ENCODE data around the gene PPM1A. TPM values are rescaled to one million over a fixed set of nuclear protein-coding genes. Genes with fewer than 3 reads are reported as not detected.

The PPM1A gene
- total and polyA plus RNA-seq, 2 of the 13 experiments (the other 11 are each of a cell fraction or from before 2014, with no cell fraction given): 23.3 to 29.8 TPM

GRCh38 chr14:60214003-60214402 is 35.0 kb upstream of the PPM1A start:
- Histone ChIP-seq H2AFZ (ENCODE audit: low read length) (no peak overlapping the region), H3K27ac (ENCODE audit: extremely low read length, insufficient read depth, low read length) (no peak overlapping the region), H3K9me3 (ENCODE audit: low read length) (no peaks in the 10 kb centered on the region), H3K4me1 (ENCODE audit: insufficient read depth, low read length) (no peaks in the 10 kb centered on the region), H3K36me3 (replicated peaks in 1 of 2; ENCODE audit: control insufficient read depth in 1 of 2, insufficient read depth in 2 of 2, low read length in 2 of 2) (no peaks in the 10 kb centered on the region), H3K79me2 (ENCODE audit: insufficient read depth, low read length) (no peaks in the 10 kb centered on the region), H4K20me1 (ENCODE audit: insufficient read depth, low read length) (no peaks in the 10 kb centered on the region), H3K9ac (ENCODE audit: insufficient read depth, low read depth, low read length) (no peak overlapping the region), H3K4me2 (ENCODE audit: low read depth, low read length) (no peak overlapping the region), H3K27me3 (ENCODE audit: control insufficient read depth in 1 of 2, insufficient read depth in 2 of 2, low read length in 2 of 2) (no peaks in the 10 kb centered on the region; a peak in 2 of 5 replicates), H3K4me3 (replicated peaks in 1 of 3; ENCODE audit: insufficient read depth in 1 of 3, low read depth in 2 of 3, low read length in 3 of 3) (no peak overlapping the region)
- DNase-seq (ENCODE audit: low spot score) (no peak), FAIRE-seq (no peak), ATAC-seq (no peak)
- CTCF ChIA-PET (ENCODE audit: low intra/inter-chr PET ratio, low total read pairs): no interaction called here
- POLR2A ChIA-PET: no interaction called here
- in situ Hi-C loops (cut with HindIII; ENCODE audit: extremely low pct_ligation_motif_present, low pct_unique_long_range_greater_than_20kb) (no loop called here), intact Hi-C loops (cut with micrococcal nuclease; ENCODE audit: unreplicated experiment) (no loop called here)
- 18% methylated on average over 3 of the region's 3 CpGs for WGBS (ENCODE audit: low lambda C conversion rate)
- BruUV-seq (replicated peaks): no TSS peak
- no peak for TF ChIP-seq ZMYM2 (CRISPR knock-in tag; IDR thresholded peaks at IDR 0.05)
- no peak for TF ChIP-seq SMARCC2 (IDR thresholded peaks at IDR 0.05)
- no peak for TF ChIP-seq POLR2A (IDR thresholded peaks at IDR 0.05; ENCODE audit: insufficient read depth in 1 of 2, low read depth in 2 of 2, low read length in 2 of 2)
- TF ChIP-seq DRAP1 (CRISPR knock-in tag; IDR thresholded peaks at IDR 0.05): no peak
- no peak for TF ChIP-seq ZNF670 (CRISPR knock-in tag; IDR thresholded peaks at IDR 0.05; ENCODE audit: borderline replicate concordance)

- no peak overlapping the region for H3K4me3 ChIP-seq (replicated peaks in 1 of 3; ENCODE audit: insufficient read depth in 1 of 3, low read depth in 2 of 3, low read length in 3 of 3)
- BruUV-seq (replicated peaks): no TSS peak
- TF ChIP-seq ZNF549 (CRISPR knock-in tag; IDR thresholded peaks at IDR 0.05) (no peak), XBP1 (CRISPR knock-in tag; IDR thresholded peaks at IDR 0.05) (no peak), TERF1 (CRISPR knock-in tag; IDR thresholded peaks at IDR 0.05) (no peak), ZBTB8A (CRISPR knock-in tag; IDR thresholded peaks at IDR 0.05; ENCODE audit: borderline replicate concordance, low read depth) (no peak), GRHL1 (CRISPR knock-in tag; conservative IDR thresholded peaks at IDR 0.05) (no peak), KAT7 (CRISPR knock-in tag; IDR thresholded peaks at IDR 0.05; ENCODE audit: borderline replicate concordance) (no peak), ZIK1 (CRISPR knock-in tag; IDR thresholded peaks at IDR 0.05; ENCODE audit: borderline replicate concordance, low read depth) (no peak), HHEX (CRISPR knock-in tag; IDR thresholded peaks at IDR 0.05) (no peak), STAT5B (CRISPR knock-in tag; IDR thresholded peaks at IDR 0.05) (no peak), PPARG (CRISPR knock-in tag; conservative IDR thresholded peaks at IDR 0.05) (no peak), PITX1 (CRISPR knock-in tag; IDR thresholded peaks at IDR 0.05) (no peak), ZFYVE20 (CRISPR knock-in tag; IDR thresholded peaks at IDR 0.05; ENCODE audit: borderline replicate concordance, low read depth) (no peak)
These were observed 34.5 kb upstream of the PPM1A start for GRCh38 chr14:60214415-60215126.

More at GRCh38 chr14:60214415-60215126, 34.5 kb upstream of the PPM1A start:
- H3K9me3 ChIP-seq (ENCODE audit: low read length): no peaks in the 10 kb centered on the region
- no peak overlapping the region for H3K9ac ChIP-seq (ENCODE audit: insufficient read depth, low read depth, low read length)
- H3K27ac ChIP-seq (ENCODE audit: extremely low read length, insufficient read depth, low read length): no peak overlapping the region
- FAIRE-seq (no peak), ATAC-seq (no peak), DNase-seq (ENCODE audit: low spot score) (no peak)
- H3K79me2 ChIP-seq (ENCODE audit: insufficient read depth, low read length): no peaks in the 10 kb centered on the region
- CTCF ChIA-PET (ENCODE audit: low intra/inter-chr PET ratio, low total read pairs): no interaction called here
- no peak overlapping the region for H3K4me2 ChIP-seq (ENCODE audit: low read depth, low read length)
- H3K27me3 ChIP-seq (ENCODE audit: control insufficient read depth in 1 of 2, insufficient read depth in 2 of 2, low read length in 2 of 2): no peaks in the 10 kb centered on the region; a peak in 2 of 5 replicates
- POLR2A ChIA-PET: no interaction called here
- no peaks in the 10 kb centered on the region for H3K4me1 ChIP-seq (ENCODE audit: insufficient read depth, low read length)
- no peaks in the 10 kb centered on the region for H4K20me1 ChIP-seq (ENCODE audit: insufficient read depth, low read length)
- no peaks in the 10 kb centered on the region for H3K36me3 ChIP-seq (replicated peaks in 1 of 2; ENCODE audit: control insufficient read depth in 1 of 2, insufficient read depth in 2 of 2, low read length in 2 of 2)
- intact Hi-C loops (cut with micrococcal nuclease; ENCODE audit: unreplicated experiment): no loop called here
- WGBS (ENCODE audit: low lambda C conversion rate): 0% methylated on average over 1 of the region's 1 CpG
- no peak overlapping the region for H2AFZ ChIP-seq (ENCODE audit: low read length)
- in situ Hi-C loops (cut with HindIII; ENCODE audit: extremely low pct_ligation_motif_present, low pct_unique_long_range_greater_than_20kb): no loop called here
